GM23338 (cell line): ENCODE results near the gene GRK5. TPM values are rescaled to one million over a fixed set of nuclear protein-coding genes. Genes with fewer than 3 reads are reported as not detected.

ENCODE experiments used
- ATAC-seq: fragments of 200-7000 bp; cut with Tn5 transposase; 3 replicates; pipeline ENCODE4 v1.9.1; 2020
- DNase-seq: peaks from one replicate; pipeline ENCODE4 v3.0.0-alpha.2; 2015; ENCODE audit warnings: low spot score
- H2AFZ ChIP-seq: fragments of 200-600 bp; sonication (generic); 2 replicates; pipeline ENCODE4 v1.8.0; 2016; ENCODE audit warnings: antibody characterized with exemption, mild to moderate bottlenecking, moderate library complexity
- H3F3A ChIP-seq: fragments of 200-600 bp; sonication (generic); replicated peaks from 2 replicates; pipeline ENCODE4 v1.8.0; 2017; ENCODE audit warnings: antibody characterized with exemption, mixed run types, low read depth
- H3K27ac ChIP-seq: fragments of 200-600 bp; sonication (generic); 2 replicates; pipeline ENCODE4 v1.6.1; 2016; ENCODE audit warnings: low read depth
- H3K27me3 ChIP-seq: fragments of 200-600 bp; sonication (generic); 2 replicates; pipeline ENCODE4 v1.8.0; 2016; ENCODE audit warnings: mild to moderate bottlenecking, mixed run types, moderate library complexity; ENCODE audit not compliant: insufficient read depth
- H3K36me3 ChIP-seq: fragments of 200-600 bp; sonication (generic); 2 replicates; pipeline ENCODE4 v1.8.0; 2016; ENCODE audit warnings: mild to moderate bottlenecking; ENCODE audit not compliant: insufficient read depth
- H3K4me1 ChIP-seq: fragments of 200-600 bp; sonication (generic); 2 replicates; pipeline ENCODE4 v1.8.0; 2016; ENCODE audit warnings: mild to moderate bottlenecking, moderate library complexity; ENCODE audit not compliant: insufficient read depth
- H3K4me2 ChIP-seq: fragments of 200-600 bp; sonication (generic); 2 replicates; pipeline ENCODE4 v1.7.1; 2017; ENCODE audit warnings: mixed run types
- H3K4me3 ChIP-seq: fragments of 200-600 bp; sonication (generic); 2 replicates; pipeline ENCODE4 v1.6.1; 2016; ENCODE audit warnings: mixed run types
- H3K79me2 ChIP-seq: fragments of 200-600 bp; sonication (generic); replicated peaks from 2 replicates; pipeline ENCODE4 v1.8.0; 2017; ENCODE audit warnings: mild to moderate bottlenecking; ENCODE audit not compliant: insufficient read depth
- H3K9me2 ChIP-seq: fragments of 200-600 bp; sonication (generic); 2 replicates; pipeline ENCODE4 v1.8.0; 2017; ENCODE audit not compliant: insufficient read depth
- H4K20me1 ChIP-seq: fragments of 200-600 bp; sonication (generic); replicated peaks from 2 replicates; pipeline ENCODE4 v1.8.0; 2017; ENCODE audit warnings: mild to moderate bottlenecking; ENCODE audit not compliant: insufficient read depth
- H3K27ac Mint-ChIP-seq: 2 replicates; pipeline ENCODE4 v1.8.0; 2020; ENCODE audit warnings: inconsistent platforms, mild to moderate bottlenecking, moderate library complexity, mixed read lengths
- H3K27me3 Mint-ChIP-seq: 3 replicates; pipeline ENCODE4 v1.8.0; 2022; ENCODE audit warnings: low read depth, mild to moderate bottlenecking, moderate library complexity, mixed read lengths, inconsistent platforms; ENCODE audit not compliant: insufficient read depth, poor library complexity
- H3K36me3 Mint-ChIP-seq: 3 replicates; pipeline ENCODE4 v1.8.0; 2021; ENCODE audit warnings: low read depth, mild to moderate bottlenecking, inconsistent platforms, moderate library complexity, mixed read lengths
- H3K4me1 Mint-ChIP-seq: 3 replicates; pipeline ENCODE4 v1.8.0; 2020; ENCODE audit warnings: mild to moderate bottlenecking, inconsistent platforms, mixed read lengths
- H3K4me3 Mint-ChIP-seq: 3 replicates; pipeline ENCODE4 v1.8.0; 2021; ENCODE audit warnings: moderate library complexity, mild to moderate bottlenecking, inconsistent platforms, mixed read lengths
- H3K9me3 Mint-ChIP-seq: 3 replicates; pipeline ENCODE4 v1.8.0; 2020; ENCODE audit warnings: moderate library complexity, mild to moderate bottlenecking, inconsistent platforms, mixed read lengths
- CREB1 ChIP-seq: fragments of 250-450 bp; sonication (Bioruptor Pico); IDR thresholded peaks from 2 replicates; pipeline ENCODE4 v1.5.0; 2020; ENCODE audit warnings: low read depth, mild to moderate bottlenecking, moderate library complexity
- EZH2 ChIP-seq: fragments of 200-600 bp; sonication (generic); IDR thresholded peaks from one replicate; pipeline ENCODE4 v1.8.0; 2017; ENCODE audit warnings: antibody characterized with exemption, mild to moderate bottlenecking, low read depth; ENCODE audit not compliant: unreplicated experiment
- EZH2phosphoT487 ChIP-seq: fragments of 200-600 bp; sonication (generic); IDR thresholded peaks from one replicate; pipeline ENCODE4 v1.8.1; 2018; ENCODE audit warnings: antibody characterized with exemption; ENCODE audit not compliant: unreplicated experiment
- JUNB ChIP-seq: IDR thresholded peaks from one replicate; pipeline ENCODE4 v1.6.1; 2016; ENCODE audit warnings: antibody characterized with exemption; ENCODE audit not compliant: unreplicated experiment
- STAT1 ChIP-seq: IDR thresholded peaks from one replicate; pipeline ENCODE4 v1.6.1; 2016; ENCODE audit warnings: antibody characterized with exemption; ENCODE audit not compliant: unreplicated experiment
- ZNF114 ChIP-seq: fragments of 250-450 bp; sonication (Bioruptor Pico); IDR thresholded peaks from 2 replicates; pipeline ENCODE4 v1.5.0; 2020; ENCODE audit warnings: mild to moderate bottlenecking, moderate library complexity
- ZNF331 ChIP-seq: fragments of 250-450 bp; sonication (Bioruptor Pico); IDR thresholded peaks from 2 replicates; pipeline ENCODE4 v1.5.0; 2020; ENCODE audit warnings: low read depth, mild to moderate bottlenecking, moderate library complexity
- polyA plus RNA-seq: library from polyadenylated mRNA; unstranded; fragments of >200 nt; fragmentation: Nextera tagmentation; extraction: Ambion mirVana; gene quantifications from 2 replicates; pipeline ENCODE4 v1.2.1, GENCODE V29; 2016
- total RNA-seq: library from RNA; depleted of rRNA; stranded (reverse); fragments of >200 nt; shearing (Covaris generic); gene quantifications from 2 replicates; pipeline ENCODE4 v1.2.3, GENCODE V29; 2014
- TF ChIP-seq, protein P1 (sequence below): IDR thresholded peaks from one replicate; pipeline ENCODE4 v1.6.1; 2018; ENCODE audit warnings: antibody characterized with exemption; ENCODE audit not compliant: unreplicated experiment
- TF ChIP-seq, protein P2 (sequence below): IDR thresholded peaks from 2 replicates; pipeline ENCODE4 v1.6.1; 2016; ENCODE audit warnings: antibody characterized with exemption
- TF ChIP-seq, protein P3 (sequence below): fragments of 250-450 bp; sonication (Bioruptor Pico); IDR thresholded peaks from 2 replicates; pipeline ENCODE4 v1.5.0; 2020; ENCODE audit warnings: mild to moderate bottlenecking, moderate library complexity

GRK5 gene
- total and polyA plus RNA-seq, 2 experiments from 2014 or later = 0.53 to 2.0 TPM

DNA sequence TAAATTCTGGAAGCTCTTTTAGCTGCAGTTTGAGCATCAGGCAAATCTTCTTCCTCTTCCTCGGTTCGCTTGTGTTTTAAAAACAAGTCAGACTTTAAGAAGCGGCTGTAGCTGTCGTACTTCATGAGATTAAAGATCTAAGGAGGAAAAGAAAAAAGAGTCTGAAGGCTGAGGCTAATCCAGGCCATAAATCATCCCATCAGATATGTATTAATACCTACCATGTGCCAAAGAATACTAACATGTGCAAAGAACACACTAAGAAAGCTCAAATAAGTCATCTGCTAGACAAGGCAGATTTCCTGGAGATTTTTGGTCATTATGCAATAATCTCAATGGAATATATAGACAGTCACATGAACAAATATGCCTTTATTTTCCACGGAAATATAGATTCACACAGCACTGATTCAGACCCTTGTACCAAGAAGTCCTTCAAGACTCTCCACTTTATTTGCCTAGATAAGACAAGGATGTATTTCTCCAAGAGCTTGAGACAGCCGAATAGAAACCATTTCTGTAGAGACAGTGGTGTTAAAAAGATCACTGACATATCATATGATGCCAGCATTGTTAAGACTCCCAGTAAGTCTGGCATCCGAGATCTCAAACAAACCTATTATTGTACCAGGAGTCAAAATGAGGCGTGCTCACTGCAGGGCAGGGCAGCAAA, 292.9 kb downstream of the GRK5 start:
- H3K79me2 ChIP-seq = no peaks in the 10 kb centered on the region
- no peak overlapping the region for H3K4me2 ChIP-seq
- no peaks in the 10 kb centered on the region for H3K36me3 ChIP-seq
- no peaks in the 10 kb centered on the region for H4K20me1 ChIP-seq
- H3K36me3 Mint-ChIP-seq = no peaks in the 10 kb centered on the region
- H3K4me3 Mint-ChIP-seq = no peak overlapping the region
- no peak for ATAC-seq
- H3F3A ChIP-seq = no peaks in the 10 kb centered on the region
- no peaks in the 10 kb centered on the region for H3K9me2 ChIP-seq
- no peaks in the 10 kb centered on the region for H3K9me3 Mint-ChIP-seq
- H3K4me1 Mint-ChIP-seq = peaks cover 10% of the 10 kb centered on the region
- no peak for DNase-seq
- TF ChIP-seq ZNF331 (CRISPR knock-in tag) = no peak
- no peak for TF ChIP-seq STAT1
- TF ChIP-seq EZH2phosphoT487 = no peak
- TF ChIP-seq ZNF114 (CRISPR knock-in tag) = no peak
- TF ChIP-seq, protein P1, sequence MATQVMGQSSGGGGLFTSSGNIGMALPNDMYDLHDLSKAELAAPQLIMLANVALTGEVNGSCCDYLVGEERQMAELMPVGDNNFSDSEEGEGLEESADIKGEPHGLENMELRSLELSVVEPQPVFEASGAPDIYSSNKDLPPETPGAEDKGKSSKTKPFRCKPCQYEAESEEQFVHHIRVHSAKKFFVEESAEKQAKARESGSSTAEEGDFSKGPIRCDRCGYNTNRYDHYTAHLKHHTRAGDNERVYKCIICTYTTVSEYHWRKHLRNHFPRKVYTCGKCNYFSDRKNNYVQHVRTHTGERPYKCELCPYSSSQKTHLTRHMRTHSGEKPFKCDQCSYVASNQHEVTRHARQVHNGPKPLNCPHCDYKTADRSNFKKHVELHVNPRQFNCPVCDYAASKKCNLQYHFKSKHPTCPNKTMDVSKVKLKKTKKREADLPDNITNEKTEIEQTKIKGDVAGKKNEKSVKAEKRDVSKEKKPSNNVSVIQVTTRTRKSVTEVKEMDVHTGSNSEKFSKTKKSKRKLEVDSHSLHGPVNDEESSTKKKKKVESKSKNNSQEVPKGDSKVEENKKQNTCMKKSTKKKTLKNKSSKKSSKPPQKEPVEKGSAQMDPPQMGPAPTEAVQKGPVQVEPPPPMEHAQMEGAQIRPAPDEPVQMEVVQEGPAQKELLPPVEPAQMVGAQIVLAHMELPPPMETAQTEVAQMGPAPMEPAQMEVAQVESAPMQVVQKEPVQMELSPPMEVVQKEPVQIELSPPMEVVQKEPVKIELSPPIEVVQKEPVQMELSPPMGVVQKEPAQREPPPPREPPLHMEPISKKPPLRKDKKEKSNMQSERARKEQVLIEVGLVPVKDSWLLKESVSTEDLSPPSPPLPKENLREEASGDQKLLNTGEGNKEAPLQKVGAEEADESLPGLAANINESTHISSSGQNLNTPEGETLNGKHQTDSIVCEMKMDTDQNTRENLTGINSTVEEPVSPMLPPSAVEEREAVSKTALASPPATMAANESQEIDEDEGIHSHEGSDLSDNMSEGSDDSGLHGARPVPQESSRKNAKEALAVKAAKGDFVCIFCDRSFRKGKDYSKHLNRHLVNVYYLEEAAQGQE = no peak
- no peak for TF ChIP-seq CREB1
- TF ChIP-seq, protein P2, sequence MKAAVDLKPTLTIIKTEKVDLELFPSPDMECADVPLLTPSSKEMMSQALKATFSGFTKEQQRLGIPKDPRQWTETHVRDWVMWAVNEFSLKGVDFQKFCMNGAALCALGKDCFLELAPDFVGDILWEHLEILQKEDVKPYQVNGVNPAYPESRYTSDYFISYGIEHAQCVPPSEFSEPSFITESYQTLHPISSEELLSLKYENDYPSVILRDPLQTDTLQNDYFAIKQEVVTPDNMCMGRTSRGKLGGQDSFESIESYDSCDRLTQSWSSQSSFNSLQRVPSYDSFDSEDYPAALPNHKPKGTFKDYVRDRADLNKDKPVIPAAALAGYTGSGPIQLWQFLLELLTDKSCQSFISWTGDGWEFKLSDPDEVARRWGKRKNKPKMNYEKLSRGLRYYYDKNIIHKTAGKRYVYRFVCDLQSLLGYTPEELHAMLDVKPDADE = no peak
- no peak for TF ChIP-seq JUNB
- TF ChIP-seq EZH2 = no peak
- TF ChIP-seq, protein P3, sequence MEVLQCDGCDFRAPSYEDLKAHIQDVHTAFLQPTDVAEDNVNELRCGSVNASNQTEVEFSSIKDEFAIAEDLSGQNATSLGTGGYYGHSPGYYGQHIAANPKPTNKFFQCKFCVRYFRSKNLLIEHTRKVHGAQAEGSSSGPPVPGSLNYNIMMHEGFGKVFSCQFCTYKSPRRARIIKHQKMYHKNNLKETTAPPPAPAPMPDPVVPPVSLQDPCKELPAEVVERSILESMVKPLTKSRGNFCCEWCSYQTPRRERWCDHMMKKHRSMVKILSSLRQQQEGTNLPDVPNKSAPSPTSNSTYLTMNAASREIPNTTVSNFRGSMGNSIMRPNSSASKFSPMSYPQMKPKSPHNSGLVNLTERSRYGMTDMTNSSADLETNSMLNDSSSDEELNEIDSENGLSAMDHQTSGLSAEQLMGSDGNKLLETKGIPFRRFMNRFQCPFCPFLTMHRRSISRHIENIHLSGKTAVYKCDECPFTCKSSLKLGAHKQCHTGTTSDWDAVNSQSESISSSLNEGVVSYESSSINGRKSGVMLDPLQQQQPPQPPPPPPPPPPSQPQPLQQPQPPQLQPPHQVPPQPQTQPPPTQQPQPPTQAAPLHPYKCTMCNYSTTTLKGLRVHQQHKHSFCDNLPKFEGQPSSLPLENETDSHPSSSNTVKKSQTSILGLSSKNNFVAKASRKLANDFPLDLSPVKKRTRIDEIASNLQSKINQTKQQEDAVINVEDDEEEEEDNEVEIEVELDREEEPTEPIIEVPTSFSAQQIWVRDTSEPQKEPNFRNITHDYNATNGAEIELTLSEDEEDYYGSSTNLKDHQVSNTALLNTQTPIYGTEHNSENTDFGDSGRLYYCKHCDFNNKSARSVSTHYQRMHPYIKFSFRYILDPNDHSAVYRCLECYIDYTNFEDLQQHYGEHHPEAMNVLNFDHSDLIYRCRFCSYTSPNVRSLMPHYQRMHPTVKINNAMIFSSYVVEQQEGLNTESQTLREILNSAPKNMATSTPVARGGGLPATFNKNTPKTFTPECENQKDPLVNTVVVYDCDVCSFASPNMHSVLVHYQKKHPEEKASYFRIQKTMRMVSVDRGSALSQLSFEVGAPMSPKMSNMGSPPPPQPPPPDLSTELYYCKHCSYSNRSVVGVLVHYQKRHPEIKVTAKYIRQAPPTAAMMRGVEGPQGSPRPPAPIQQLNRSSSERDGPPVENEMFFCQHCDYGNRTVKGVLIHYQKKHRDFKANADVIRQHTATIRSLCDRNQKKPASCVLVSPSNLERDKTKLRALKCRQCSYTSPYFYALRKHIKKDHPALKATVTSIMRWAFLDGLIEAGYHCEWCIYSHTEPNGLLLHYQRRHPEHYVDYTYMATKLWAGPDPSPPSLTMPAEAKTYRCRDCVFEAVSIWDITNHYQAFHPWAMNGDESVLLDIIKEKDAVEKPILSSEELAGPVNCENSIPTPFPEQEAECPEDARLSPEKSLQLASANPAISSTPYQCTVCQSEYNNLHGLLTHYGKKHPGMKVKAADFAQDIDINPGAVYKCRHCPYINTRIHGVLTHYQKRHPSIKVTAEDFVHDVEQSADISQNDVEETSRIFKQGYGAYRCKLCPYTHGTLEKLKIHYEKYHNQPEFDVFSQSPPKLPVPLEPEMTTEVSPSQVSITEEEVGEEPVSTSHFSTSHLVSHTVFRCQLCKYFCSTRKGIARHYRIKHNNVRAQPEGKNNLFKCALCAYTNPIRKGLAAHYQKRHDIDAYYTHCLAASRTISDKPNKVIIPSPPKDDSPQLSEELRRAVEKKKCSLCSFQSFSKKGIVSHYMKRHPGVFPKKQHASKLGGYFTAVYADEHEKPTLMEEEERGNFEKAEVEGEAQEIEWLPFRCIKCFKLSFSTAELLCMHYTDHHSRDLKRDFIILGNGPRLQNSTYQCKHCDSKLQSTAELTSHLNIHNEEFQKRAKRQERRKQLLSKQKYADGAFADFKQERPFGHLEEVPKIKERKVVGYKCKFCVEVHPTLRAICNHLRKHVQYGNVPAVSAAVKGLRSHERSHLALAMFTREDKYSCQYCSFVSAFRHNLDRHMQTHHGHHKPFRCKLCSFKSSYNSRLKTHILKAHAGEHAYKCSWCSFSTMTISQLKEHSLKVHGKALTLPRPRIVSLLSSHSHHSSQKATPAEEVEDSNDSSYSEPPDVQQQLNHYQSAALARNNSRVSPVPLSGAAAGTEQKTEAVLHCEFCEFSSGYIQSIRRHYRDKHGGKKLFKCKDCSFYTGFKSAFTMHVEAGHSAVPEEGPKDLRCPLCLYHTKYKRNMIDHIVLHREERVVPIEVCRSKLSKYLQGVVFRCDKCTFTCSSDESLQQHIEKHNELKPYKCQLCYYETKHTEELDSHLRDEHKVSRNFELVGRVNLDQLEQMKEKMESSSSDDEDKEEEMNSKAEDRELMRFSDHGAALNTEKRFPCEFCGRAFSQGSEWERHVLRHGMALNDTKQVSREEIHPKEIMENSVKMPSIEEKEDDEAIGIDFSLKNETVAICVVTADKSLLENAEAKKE (CRISPR knock-in tag) = no peak
- H3K4me3 ChIP-seq = no peak overlapping the region
- no peak overlapping the region for H3K27ac ChIP-seq
- 0 out of 2 replicates have a peak, but pooled peaks cover 4% of the 10 kb centered on the region for H3K4me1 ChIP-seq
- H3K27ac Mint-ChIP-seq = no peak overlapping the region
- H3K27me3 Mint-ChIP-seq = peaks cover 4% of the 10 kb centered on the region
- no peak overlapping the region for H2AFZ ChIP-seq
- H3K27me3 ChIP-seq = no peaks in the 10 kb centered on the region
